ENCODE measurements around the gene DUSP1. TPM values are rescaled to one million over a fixed set of nuclear protein-coding genes. Genes with fewer than 3 reads are reported as not detected.

Gene DUSP1
- total RNA-seq, 1 donor from 2014 or later = 10.6 TPM

DNA sequence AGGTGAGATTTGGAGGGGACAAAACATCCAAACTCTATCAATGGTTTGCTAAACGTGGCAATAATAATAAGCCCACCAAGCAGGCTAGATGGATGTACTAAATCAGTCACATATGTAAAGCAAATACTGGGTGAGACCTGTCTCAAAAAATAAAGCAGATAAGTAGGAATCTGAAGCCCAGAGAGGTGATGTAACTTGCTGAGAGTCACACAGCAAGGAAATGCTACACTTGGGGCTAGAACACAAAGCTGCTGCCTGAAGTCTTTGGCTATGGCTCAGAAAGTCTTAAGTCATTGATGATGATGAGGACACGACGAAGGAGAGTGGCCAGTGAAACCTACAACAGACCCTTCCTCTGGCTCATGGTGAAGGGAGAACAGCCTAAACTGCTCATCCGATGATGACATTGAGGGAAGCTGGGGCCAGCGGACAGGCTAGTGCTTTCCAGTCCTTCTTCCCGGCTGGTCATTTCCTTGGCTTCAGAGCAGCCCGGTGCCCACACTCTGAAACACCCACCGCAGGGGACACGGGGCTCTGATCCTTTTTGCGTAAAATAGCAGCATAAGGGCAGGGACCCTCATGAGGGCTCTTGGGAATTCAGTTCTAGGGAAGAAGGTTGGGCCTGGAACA, 14.1 kb downstream of the DUSP1 start:
- intact Hi-C loops (cut with micrococcal nuclease) = no loop called here
- Mint-ChIP-seq H3K4me1 (no peaks in the 10 kb centered on the region), H3K36me3 (ENCODE audit: low read depth) (no peaks in the 10 kb centered on the region), H3K27ac (no peak overlapping the region), H3K4me3 (no peak overlapping the region), H3K9me3 (no peaks in the 10 kb centered on the region), H3K27me3 (peaks cover 16% of the 10 kb centered on the region)
- DNase-seq = no peak

DNA sequence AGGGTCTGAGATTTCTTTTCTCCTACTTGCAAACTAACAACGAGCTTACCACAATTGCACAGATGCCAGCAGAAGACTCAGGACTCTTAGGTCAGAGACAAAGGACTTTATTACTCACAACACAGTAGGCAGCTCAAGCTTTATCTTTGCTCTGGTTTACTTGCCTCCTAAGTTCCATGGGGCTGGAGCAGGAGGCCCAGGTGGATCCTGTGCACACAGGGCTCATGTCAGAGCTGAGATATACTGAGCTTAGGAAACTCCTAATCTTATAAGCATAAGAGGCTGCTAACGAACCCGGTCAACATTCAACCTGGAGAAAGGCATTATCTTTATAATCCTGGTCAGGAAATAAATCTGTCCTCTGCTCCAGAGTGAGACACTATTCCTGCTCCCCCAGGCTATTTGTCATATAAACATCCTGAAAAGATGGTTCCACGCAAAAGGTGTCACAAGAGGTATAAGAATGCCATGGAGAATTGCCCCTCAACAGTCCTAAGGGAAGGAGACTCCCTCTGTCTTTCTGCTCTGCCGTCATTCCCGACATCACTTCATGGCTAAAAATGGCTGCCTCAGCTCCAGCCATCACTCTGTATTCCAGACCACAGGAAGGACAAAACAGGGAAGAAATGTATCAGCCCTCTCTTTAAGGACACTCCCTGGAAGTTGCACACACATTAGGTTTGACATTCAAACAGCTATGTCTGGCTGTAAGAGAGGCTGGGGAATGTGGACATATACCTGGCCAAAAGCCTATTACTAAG, 16.2 kb downstream of the DUSP1 start:
- H3K4me3 Mint-ChIP-seq = no peak overlapping the region
- no peak overlapping the region for H3K27ac Mint-ChIP-seq
- DNase-seq = no peak
- intact Hi-C loops (cut with micrococcal nuclease) = no loop called here
- H3K36me3 Mint-ChIP-seq (ENCODE audit: low read depth) = no peaks in the 10 kb centered on the region
- no peaks in the 10 kb centered on the region for H3K9me3 Mint-ChIP-seq
- H3K4me1 Mint-ChIP-seq = no peaks in the 10 kb centered on the region
- peaks cover 8% of the 10 kb centered on the region for H3K27me3 Mint-ChIP-seq

DNA sequence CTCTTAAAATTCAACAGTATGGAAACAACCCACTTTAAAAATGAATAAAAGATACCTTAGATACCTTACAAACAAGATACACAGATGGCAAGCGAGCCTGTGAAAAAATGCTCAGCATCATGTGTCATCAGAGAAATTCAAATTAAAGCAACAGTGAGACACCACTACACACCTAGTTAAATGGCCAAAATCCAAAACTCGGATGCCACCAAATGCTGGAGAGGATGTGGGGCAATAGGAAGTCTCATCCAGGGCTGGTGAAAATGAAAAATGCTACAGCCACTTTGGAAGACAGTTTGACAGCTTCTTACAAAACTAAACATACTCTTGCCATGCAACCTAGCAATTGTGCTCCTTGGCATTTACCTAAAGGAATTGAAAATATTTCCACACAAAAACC, 17.9 kb downstream of the DUSP1 start:
- Mint-ChIP-seq H3K36me3 (ENCODE audit: low read depth) (no peaks in the 10 kb centered on the region), H3K4me1 (no peaks in the 10 kb centered on the region), H3K27ac (no peak overlapping the region), H3K27me3 (peaks cover 3% of the 10 kb centered on the region), H3K4me3 (no peak overlapping the region), H3K9me3 (no peaks in the 10 kb centered on the region)
- DNase-seq = no peak
- intact Hi-C loops (cut with micrococcal nuclease) = no loop called here

DNA sequence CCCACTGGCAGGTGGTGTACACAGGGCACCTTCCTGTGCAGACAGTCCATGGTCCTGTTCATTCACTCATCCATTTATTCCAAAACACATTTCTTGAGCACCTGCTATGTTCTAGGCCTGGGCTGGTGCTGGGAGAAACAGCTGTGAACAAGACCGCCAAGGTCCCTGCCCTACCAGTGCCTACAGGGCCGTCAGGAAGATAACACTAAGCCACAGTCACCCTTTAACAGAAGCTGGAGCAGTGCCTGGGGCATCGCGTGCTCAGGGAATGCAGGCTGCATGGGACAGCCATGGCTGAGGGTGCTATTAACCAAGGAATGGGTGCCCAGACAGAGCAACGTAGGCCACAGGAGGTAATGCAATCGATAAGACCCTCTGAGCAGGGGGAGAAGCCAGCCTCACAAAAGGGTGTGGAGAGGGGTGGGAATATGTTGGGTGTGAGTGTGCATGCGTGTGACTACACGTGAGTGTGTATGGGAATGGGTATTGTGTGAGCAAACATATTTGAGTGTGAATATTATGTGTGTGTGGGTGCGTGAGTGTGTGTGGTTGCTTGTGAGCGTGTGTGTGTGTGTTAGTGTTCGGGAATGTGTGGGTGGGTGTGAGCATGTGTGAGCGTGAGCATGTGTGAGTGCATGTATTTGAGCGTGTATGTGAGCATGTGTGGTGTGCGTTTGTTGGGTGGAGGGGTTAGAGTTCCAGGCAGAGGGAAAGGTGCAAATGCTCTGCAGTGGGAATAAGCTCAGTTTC, 19.1 kb downstream of the DUSP1 start:
- peaks cover 3% of the 10 kb centered on the region for H3K27me3 Mint-ChIP-seq
- H3K27ac Mint-ChIP-seq = no peak overlapping the region
- no peak for DNase-seq
- peaks cover 3% of the 10 kb centered on the region for H3K9me3 Mint-ChIP-seq
- H3K4me1 Mint-ChIP-seq = no peaks in the 10 kb centered on the region
- intact Hi-C loops (cut with micrococcal nuclease) = no loop called here
- no peak overlapping the region for H3K4me3 Mint-ChIP-seq
- no peaks in the 10 kb centered on the region for H3K36me3 Mint-ChIP-seq (ENCODE audit: low read depth)

DNA sequence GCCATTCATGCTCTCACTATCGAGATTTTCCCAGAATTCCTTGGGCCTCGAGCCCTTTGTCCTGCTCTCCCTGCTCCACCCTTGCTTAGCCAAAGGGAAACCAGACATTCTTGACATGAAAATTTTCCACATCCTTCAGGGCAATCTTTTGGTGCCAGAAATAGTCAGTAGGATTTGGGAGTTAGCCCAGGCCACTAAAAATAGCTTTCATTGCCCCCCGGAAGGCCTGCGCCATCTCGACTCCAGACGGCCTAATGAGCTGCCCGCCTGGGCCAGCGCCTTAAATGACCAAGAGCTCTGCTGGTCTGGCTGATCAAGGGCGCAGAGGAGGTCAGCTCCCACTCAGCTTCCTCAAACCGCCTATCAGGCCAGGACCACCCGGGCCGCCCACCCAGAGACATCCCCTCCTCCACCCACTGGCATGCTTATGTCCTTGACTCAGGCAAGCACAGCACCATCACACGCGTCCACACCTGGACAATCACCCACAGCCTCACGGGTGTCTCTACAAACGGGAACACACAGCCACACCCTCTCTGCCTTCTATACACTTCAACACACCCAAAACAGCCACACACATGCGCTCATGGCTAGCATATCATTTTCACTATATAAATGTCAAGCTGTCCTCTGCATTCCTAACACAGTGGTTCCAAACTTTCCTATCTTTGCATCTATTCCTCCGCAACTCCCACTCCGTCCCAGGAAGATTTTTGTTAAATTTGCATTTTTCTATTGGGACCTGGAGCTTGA, 20.9 kb downstream of the DUSP1 start:
- DNase-seq = no peak
- Mint-ChIP-seq H3K4me3 (no peak overlapping the region), H3K4me1 (no peaks in the 10 kb centered on the region), H3K27ac (no peak overlapping the region), H3K9me3 (peaks cover 3% of the 10 kb centered on the region), H3K27me3 (peaks cover 3% of the 10 kb centered on the region), H3K36me3 (ENCODE audit: low read depth) (no peaks in the 10 kb centered on the region)
- intact Hi-C loops (cut with micrococcal nuclease) = no loop called here

DNA sequence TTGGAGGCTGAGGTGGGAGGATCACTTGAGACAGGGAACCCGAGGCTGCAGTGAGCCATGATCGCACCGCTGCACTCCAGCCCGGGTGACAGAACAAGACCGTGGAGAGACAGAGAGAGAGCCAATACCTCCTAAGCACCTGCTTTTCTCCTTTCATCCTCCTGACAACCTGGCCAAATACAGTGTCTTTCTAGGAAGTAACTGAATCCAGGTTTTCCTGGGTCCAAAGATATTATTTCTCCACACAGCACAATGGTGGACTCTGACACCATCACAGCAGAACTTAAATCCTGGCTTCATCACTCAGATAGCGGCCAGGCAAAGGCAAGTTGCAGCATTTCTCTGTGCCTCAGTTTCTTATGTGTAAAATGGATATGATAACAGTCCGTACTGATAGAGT, 21.9 kb downstream of the DUSP1 start:
- no peaks in the 10 kb centered on the region for H3K36me3 Mint-ChIP-seq (ENCODE audit: low read depth)
- H3K27ac Mint-ChIP-seq = no peak overlapping the region
- no peak overlapping the region for H3K4me3 Mint-ChIP-seq
- H3K27me3 Mint-ChIP-seq = peaks cover 5% of the 10 kb centered on the region
- intact Hi-C loops (cut with micrococcal nuclease) = no loop called here
- no peak for DNase-seq
- peaks cover 3% of the 10 kb centered on the region for H3K9me3 Mint-ChIP-seq
- peaks cover 2% of the 10 kb centered on the region for H3K4me1 Mint-ChIP-seq

DNA sequence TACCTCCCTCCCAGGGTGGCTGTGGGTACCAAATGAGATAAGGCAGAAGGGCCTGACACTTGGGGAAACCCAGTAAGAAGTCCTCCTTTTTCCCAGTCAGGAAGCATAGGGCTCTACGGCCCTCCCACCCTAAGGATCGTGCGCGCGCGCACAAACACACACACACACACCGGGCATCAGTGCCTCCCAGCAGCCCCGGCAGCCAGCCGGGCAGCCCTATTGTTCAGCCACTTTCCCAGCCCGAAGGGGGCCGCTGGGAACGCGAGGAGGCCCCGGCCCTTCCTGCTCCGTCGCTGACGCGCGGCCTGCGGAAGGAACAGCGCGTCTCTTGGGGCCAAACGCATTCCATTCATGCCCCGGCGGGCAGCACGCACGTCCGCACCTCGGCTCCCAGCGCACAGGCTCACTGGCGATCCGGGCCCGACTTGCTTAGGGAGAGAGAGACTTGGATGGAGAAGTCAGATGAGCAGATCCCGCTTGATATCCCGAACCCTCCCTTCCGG, 22.6 kb downstream of the DUSP1 start:
- no peaks in the 10 kb centered on the region for H3K36me3 Mint-ChIP-seq (ENCODE audit: low read depth)
- H3K27ac Mint-ChIP-seq = no peak overlapping the region
- no peak overlapping the region for H3K4me3 Mint-ChIP-seq
- intact Hi-C loops (cut with micrococcal nuclease) = no loop called here
- peaks cover 5% of the 10 kb centered on the region for H3K27me3 Mint-ChIP-seq
- H3K9me3 Mint-ChIP-seq = peaks cover 3% of the 10 kb centered on the region
- DNase-seq = no peak
- H3K4me1 Mint-ChIP-seq = peaks cover 2% of the 10 kb centered on the region

DNA sequence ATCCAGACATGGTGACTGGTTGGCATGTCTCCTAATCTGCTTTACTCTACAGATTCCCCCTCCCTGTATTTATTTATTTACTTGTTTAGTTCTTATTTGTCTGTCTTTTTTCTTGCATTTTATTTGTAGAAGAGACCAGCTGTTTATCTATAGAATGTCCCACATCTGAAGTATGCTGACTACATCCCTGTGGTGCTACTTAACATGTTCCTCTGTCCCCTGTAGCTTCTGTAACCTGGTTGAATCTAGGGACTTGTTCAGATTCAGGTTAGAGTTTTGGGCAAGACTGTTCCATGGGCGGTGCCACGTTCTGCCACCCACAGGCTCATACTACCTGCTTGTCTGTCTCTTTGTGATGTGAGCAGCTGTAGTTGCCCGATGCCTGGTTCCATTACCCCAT, 23.5 kb downstream of the DUSP1 start:
- intact Hi-C loops (cut with micrococcal nuclease) = no loop called here
- Mint-ChIP-seq H3K4me3 (no peak overlapping the region), H3K27ac (no peak overlapping the region), H3K4me1 (peaks cover 2% of the 10 kb centered on the region), H3K9me3 (peaks cover 3% of the 10 kb centered on the region), H3K36me3 (ENCODE audit: low read depth) (no peaks in the 10 kb centered on the region), H3K27me3 (peaks cover 5% of the 10 kb centered on the region)
- no peak for DNase-seq

DNA sequence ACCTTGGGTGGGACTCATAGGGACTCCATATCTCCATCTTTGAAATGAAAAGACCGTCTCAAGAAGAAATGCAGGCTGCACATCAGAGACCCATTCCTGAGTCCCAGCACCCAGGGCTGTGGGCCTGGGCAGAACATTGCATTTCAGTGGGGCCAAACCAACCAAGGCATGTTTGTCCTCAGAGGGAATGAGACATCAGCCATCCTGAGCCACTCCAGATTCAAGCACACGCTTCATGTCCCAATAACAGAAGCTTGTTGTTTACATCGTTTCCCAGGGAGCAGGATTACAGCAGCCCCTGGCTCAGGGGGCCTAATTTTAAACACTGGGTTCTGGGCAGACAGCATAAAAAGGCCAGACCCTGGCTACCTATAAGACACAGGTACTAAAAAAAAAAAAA, 24.3 kb downstream of the DUSP1 start:
- Mint-ChIP-seq H3K36me3 (ENCODE audit: low read depth) (no peaks in the 10 kb centered on the region), H3K27ac (no peak overlapping the region), H3K4me3 (no peak overlapping the region), H3K4me1 (peaks cover 2% of the 10 kb centered on the region), H3K9me3 (peaks cover 3% of the 10 kb centered on the region), H3K27me3 (peaks cover 1% of the 10 kb centered on the region)
- intact Hi-C loops (cut with micrococcal nuclease) = no loop called here
- no peak for DNase-seq

DNA sequence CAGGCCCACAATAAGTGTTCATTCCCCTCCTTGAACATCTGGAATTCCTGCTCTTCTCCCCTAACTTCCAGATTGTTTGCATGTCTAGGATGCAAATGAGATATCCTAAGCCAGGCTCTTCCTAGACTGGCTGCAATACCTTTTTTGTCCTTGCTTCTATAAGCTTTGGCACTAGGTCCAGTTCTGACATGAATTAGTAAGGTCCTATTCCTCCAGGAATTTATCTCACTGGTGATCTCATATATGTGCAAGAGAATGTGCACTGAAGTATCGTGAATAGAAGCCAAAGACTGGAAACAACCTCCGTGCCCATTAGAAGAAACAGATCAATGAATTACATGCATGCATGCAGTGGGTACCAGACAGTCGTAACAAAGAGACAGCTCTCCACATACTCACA, 25.2 kb downstream of the DUSP1 start:
- intact Hi-C loops (cut with micrococcal nuclease) = no loop called here
- peaks cover 1% of the 10 kb centered on the region for H3K27me3 Mint-ChIP-seq
- no peak overlapping the region for H3K4me3 Mint-ChIP-seq
- peaks cover 3% of the 10 kb centered on the region for H3K9me3 Mint-ChIP-seq
- H3K36me3 Mint-ChIP-seq (ENCODE audit: low read depth) = no peaks in the 10 kb centered on the region
- H3K27ac Mint-ChIP-seq = no peak overlapping the region
- H3K4me1 Mint-ChIP-seq = peaks cover 2% of the 10 kb centered on the region
- DNase-seq = no peak

DNA sequence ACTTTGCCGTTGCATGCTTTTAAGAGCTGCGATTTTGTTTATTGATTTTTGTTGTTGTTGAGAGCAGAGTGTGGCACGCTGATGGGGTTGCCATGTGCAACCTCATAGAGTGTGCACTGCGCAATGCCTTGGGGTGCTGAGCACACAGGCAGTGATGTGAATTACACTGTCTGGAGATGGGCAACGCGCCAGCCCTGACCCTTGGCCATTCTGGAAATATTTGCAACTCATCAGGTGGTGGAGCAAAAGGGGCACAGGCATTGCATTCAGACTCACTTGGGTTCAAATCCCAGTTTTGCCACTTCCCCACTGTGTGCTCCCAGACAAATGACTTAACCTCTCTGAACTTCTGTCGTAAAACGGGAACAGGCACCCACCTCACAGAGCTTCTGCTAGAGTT, 25.6 kb downstream of the DUSP1 start:
- DNase-seq = no peak
- intact Hi-C loops (cut with micrococcal nuclease) = no loop called here
- no peak overlapping the region for H3K27ac Mint-ChIP-seq
- H3K4me3 Mint-ChIP-seq = no peak overlapping the region
- H3K36me3 Mint-ChIP-seq (ENCODE audit: low read depth) = no peaks in the 10 kb centered on the region
- H3K4me1 Mint-ChIP-seq = peaks cover 2% of the 10 kb centered on the region
- H3K9me3 Mint-ChIP-seq = peaks cover 3% of the 10 kb centered on the region
- H3K27me3 Mint-ChIP-seq = peaks cover 1% of the 10 kb centered on the region

DNA sequence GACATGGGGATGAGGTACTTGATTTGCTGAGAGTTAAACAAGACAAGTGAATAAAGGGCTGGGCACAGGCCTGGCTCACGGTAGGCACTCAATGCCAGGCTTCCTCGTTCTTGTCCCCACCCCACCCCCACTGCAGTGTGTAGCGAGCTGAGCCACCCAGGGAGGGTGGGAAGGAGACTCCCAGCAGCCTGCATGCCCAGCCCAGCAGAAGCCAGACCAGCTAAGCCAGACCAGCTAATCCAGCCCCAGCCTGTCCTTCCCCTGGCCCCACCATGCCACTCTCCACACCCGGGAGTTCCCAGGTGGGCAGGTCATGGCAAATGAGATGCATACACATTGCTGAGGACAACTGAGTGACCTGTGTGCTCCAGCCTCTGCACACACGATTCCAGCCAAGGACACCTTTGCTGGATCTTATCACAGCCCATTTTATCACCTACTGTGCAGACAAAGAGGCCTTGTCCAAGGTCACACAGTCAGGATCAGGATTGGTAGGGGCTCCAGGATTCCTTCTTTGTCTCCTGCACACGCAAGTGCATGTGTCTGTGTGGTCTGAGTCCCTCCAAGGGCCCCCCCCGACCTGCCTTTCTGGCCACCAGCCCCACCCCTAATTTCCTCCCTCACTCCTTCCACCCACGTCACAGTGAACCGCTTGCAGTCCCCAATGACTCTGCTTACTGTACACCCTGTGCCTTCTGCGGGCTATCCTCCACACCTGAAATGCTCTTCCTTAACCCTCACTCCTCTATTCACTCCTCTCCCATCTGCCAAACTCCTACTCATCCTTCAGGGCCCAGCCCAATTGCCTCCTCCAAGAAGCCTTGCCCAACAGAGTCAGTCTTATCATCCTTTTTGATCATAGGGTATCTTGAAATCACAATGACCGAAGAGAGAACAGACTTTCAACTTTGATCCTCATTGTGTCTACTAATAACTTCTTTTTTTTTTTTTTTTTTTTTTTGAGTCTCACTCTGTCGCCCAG, 26.6 kb downstream of the DUSP1 start:
- Mint-ChIP-seq H3K4me1 (peaks cover 2% of the 10 kb centered on the region), H3K4me3 (no peak overlapping the region), H3K27me3 (peaks cover 1% of the 10 kb centered on the region), H3K9me3 (peaks cover 3% of the 10 kb centered on the region), H3K36me3 (ENCODE audit: low read depth) (no peaks in the 10 kb centered on the region), H3K27ac (no peak overlapping the region)
- DNase-seq = no peak
- intact Hi-C loops (cut with micrococcal nuclease) = no loop called here
